A204.1 (cell line): ENCODE data around the gene ERCC8.
A peak's percentile ranks its signal among the peaks of the same experiment; 100 is the strongest.
"Not testable (repeated sequence)": the region's sequence is repeated elsewhere in the genome, so short reads cannot be mapped to it uniquely, and the experiment has no call there.

Experiments used
- FAIRE-seq: peaks from 2 replicates; lab custom pipeline; 2012; peaks lifted over from hg19 to GRCh38; lab: Jason Lieb, UNC

ERCC8 gene

GRCh38 chr5:60903356-60903755 is 41.5 kb downstream of the ERCC8 start:
- FAIRE-seq, result no peak

- no peak for FAIRE-seq
Measured at GRCh38 chr5:60896991-60897390, 47.9 kb downstream of the ERCC8 start.

GRCh38 chr5:60893521-60893920 is 51.3 kb downstream of the ERCC8 start:
- no peak for FAIRE-seq

DNA sequence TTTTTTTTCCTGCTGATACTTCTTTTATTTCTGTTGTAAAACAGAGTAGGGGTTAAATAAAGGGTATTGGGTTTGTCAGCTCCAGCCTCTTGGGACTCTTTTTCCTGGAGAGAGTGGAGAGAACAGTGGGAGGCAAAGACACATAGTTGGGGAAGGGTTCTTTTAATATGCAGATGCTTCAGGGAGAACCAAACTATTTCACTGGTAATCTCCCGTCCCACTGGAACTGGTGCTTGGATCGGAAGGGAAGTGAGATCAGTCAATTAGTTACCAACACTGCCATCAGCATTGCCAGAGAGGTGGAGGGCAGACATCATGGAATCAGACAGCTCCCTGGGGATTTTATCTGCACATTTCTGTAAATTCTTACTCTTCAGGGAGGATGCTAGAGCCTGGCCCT is 53.2 kb downstream of the ERCC8 start:
- FAIRE-seq, result no peak

DNA sequence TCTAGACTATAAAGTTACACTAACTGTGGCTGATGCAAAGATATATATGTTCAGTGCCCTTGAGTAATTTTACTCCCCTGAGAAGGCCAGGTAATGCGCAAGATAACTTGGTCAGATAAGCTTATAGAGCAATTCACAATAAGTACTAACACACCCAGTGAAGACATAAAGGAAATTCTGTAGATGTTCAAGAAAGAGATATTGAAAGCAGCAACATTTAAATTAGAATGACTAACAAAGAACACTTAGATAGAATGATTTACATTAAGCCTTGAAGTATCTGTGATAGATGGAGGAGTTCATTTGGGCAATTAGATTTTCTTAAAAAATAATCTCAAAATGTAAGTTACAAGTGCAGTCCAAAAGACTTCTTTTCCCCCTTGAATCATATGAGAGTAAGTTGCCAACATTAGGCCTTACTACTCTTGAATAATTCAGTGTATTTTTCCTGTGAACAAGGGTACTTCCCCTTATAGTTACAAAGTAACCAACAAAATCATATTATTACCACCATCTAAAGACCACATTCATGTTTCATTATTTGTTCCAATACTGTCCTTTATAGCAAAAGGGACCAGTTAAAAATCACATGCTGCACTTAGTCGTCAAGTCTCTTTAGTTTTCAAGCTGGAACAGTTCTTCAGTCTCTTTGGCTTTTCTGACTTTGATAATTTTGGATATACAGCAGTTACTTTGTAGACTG is 56.4 kb downstream of the ERCC8 start:
- no peak for FAIRE-seq

- no peak for FAIRE-seq
Measured at GRCh38 chr5:60887746-60888145, 57.1 kb downstream of the ERCC8 start.

DNA sequence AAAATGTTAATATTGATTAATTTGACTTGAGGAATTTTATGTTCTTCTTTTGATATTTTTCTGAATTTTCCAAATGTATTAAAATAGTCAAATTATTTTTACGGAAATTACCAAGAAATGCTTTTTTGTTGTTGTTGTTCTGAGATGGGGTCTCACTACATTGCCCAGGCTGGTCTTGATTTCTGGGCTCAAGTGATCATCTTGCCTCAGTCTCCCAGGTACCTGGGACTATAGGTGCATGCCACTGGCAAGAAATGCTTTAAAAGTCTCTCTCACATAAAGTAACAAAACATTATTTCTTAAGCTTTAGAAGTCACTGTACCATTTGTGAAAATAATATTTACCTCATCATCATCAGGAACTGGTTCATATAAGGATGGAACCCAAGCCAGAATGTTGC is 57.8 kb downstream of the ERCC8 start:
- no peak for FAIRE-seq

GRCh38 chr5:60886158-60886557 is 58.7 kb downstream of the ERCC8 start:
- FAIRE-seq, result no peak

DNA sequence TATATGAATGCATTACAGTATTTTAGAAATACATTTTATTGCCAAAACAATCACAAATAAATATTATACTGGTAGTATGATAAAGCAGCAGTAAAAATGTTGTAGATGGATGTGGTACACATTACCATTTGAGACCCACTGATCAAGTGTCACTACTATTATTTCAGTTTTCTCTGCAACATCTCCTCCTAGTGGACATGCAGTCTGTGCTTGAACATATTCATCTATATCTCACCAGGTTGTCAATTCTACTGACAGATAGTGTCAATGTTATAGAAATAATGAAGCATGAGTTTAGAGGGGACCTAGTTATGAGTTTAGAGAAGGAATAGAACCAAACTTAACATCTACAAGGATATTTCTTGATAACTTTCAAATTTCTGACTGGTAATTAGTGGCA is 61.6 kb downstream of the ERCC8 start:
- peak; percentile 95 for FAIRE-seq

DNA sequence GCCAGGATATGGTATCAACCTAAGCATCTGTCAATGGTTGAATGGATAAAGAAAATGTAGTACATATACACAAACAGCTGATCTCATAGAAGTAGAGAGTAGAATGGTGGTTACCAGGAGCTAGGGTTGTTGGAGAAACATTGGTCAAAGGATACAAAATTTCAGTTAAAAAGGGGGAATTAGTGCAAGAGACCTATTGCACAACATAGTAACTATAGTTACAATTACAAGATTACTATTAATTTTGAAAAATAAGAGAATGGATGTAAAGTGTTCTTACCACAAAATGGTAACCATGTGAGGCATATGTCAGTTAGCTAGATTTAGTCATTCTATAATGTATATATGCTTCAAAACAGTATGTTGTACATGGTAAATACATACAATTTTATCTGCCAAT is 72.0 kb downstream of the ERCC8 start:
- no peak for FAIRE-seq

DNA sequence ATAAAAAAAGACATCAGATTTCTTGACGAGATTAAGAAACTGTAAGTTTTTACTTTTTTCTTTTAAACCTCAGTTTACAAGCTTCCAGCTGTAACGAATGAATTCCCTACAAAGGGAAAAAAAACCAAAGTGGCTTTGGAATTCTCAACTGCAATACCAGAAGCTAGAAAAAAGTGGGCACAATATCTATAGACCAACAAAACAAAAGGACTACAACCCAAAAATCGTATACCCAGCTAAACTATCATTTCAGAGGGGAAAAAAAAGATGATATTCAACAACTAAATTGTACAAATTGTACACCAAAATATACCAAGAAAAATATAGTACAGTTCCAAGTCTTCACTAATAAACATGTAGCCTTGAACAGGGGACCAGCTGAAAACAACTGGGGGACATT is 74.0 kb downstream of the ERCC8 start:
- FAIRE-seq, result no peak

- FAIRE-seq, result not testable (repeated sequence)
Measured at GRCh38 chr5:60860572-60860971, 84.3 kb downstream of the ERCC8 start.

- no peak for FAIRE-seq
Measured at GRCh38 chr5:60856066-60856465, 88.8 kb downstream of the ERCC8 start.

- no peak for FAIRE-seq
Measured at GRCh38 chr5:60852940-60853339, 91.9 kb downstream of the ERCC8 start.

DNA sequence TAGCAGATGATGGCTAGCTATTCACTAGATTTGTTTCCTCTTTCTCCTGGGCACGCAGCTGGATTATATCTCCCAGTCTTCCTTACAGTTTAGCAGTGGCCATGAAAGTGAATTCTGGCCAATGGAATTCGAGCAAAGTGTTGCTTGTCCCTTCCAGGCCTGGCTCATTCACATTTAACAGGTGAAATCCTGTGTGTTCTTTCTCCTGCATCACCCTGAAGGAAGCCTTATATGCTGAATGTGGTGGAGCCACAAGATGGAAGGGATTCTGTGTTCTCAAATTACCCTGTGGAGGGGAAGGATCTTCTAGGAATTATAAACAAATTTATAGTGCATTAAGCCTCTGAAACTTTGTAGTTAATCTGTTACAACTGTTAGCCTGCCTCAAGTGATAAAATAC is 92.6 kb downstream of the ERCC8 start:
- no peak for FAIRE-seq

DNA sequence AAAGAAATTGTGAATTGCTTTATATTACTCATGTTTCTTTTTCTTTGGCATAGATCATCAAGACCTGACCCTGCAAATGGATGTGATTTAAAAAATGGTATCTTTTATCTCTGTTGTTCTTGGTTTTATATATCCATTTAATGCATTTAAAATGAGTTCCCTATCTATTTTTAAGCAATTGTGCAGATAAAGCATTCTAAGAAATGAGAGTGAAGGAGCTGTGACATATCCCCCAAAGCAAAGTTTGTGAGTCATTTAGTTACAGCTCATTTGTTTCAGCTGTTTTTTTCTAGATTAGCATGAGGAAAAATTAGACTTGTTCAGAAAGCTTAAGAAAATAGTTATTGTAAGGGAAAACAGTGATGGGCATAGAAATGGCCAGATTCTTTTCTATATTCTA is 93.2 kb downstream of the ERCC8 start:
- no peak for FAIRE-seq

GRCh38 chr5:60846298-60846697 is 98.6 kb downstream of the ERCC8 start:
- FAIRE-seq, result no peak

DNA sequence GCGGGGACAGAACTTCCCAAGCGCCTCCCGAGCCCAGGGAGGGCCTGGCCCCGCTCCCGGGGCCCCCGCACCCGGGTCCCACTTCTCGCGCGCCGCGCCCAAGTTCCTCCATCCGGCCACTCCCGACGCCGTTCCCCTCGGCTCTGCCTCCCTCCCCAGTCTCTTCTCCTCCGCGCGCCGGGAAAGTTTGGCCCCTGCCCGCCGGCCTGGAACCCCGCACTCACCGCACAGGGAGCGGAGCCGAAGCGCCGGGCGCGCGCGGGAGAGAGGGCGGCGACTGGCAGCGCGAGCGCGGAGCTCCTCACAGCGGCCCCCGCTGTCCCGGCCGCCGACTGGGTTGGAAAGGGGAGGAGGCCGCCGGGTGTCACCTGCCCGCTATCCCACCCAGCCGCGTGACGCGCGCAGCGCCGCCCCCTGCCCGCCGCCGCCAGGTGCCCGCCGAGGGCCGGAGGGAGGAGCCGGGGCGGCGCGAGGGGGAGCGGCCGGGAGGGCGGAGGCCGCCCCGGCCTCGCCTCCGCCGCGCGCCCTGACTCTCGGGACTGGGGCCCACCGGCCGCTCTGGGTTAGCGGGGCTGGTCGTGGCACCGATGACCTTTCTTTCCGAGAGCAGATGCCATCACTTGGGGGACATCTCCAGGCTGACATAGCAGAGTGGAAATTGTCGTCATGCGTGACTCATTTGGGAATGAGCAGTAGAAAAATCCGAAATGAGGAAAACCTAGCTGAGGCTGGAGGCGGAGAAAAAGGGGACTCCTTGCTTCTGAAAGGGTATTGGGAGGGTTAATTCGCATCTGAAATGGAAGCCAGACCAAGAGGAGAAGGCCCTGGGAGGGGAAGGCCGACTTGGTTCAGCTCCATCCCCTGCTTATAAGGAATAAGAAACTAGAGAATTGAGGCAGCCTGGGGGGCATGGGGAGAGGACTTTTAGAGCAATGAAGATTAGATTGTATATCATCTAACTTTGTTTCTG is 100.6 kb downstream of the ERCC8 start, which contains the start of gene ELOVL7:
ELOVL7 (minus strand) TSS at position 334 of the 970 bp plus-strand sequence. CDS start 56,872 bp downstream, outside the sequence.
- FAIRE-seq, result no peak

DNA sequence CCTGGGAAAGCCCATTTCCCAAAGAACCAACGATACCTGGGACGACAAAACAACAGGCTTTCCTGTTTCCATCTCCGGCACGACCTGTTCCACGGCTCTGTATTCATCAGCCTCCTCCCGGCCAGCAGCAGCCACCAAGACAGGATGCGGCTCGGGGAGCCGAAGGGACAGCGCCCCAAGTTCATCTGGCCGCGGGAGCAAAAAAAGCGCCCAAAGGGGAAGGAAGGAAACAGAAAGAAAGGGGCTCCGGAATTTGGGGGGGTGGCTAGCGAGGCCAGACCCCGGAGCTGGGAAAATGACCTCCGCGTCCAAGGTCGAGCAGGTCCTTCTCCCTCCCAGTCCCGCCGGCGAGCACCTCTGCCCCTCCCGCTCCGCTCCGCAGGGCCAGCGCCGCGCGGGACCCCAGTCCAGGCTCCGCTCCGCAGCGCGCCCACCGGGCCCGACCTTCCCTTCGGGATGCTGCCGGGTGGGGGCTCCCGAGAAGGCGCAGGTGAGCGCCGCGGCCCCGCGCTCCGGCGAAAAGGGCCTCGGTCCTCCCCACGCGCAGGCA is 101.4 kb downstream of the ERCC8 start:
- FAIRE-seq, result no peak

GRCh38 chr5:60842871-60843385 is 101.9 kb downstream of the ERCC8 start:
- FAIRE-seq, result no peak

DNA sequence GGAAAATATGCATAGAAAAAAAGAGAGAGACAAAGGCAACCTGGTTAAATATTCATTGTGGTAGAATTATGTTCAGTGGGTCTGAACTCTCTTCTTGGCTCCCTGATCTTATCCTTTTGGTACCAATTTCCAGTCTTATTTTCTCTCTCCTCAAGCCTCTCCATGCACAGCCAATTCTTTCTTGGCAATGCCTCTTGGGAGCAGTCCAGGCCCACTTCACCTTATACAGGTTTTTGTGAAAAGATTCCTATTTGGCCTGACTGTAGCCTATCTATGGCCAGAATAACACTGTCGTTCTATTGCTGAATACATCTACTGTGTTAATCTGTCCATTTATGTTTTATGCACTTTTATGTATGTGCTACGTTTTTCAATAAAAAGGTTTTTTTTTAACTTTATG is 103.5 kb downstream of the ERCC8 start:
- no peak for FAIRE-seq

DNA sequence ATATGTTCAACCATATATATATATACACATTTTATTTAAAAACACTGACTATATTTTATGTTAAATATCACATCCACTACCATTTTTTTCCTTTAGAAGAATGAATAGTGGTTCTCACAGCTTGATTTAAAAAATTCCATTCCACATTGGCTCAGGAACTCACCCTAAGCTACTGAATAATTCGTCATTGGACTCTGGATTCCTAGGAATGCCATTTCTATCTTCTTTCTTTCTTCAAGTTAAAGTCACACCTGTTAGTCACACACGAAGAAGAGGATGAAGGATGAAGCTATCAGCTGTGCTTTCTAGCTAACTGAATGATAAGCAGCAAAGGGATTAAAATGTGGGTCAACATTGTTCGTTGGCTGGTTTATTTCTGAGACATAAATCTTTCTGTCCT is 108.7 kb downstream of the ERCC8 start:
- no peak for FAIRE-seq

DNA sequence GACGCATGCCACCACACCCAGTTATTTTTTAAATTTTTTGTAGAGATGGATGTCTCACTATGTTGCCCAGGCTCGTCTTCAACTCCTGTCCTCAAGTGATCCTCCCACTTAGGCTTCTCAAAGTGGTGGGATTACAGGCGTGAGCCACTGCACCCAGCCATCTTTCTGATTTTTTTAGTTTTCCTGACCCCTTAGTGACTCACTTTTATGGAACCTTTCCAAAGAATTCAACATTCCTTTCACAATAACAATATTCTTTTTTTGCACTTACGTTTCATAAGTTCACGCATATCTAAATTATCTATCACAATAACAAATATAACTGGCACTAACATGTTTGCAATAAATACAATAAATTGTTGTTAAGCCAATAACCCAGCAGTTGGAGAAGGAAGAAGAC is 109.3 kb downstream of the ERCC8 start:
- FAIRE-seq, result no peak
